Liver (tissue), 3 donors: ENCODE data around the gene KCNJ5.

Experiments
- RAD21 ChIP-seq, 2 donors: IDR thresholded peaks; 2 replicates each; pipeline ENCODE4 v1.6.1; 2016; ENCODE audit warnings: antibody characterized with exemption in 2 of 2, mild to moderate bottlenecking in 2 of 2
- RXRA ChIP-seq, 2 donors: IDR thresholded peaks; 2 replicates each; pipeline ENCODE4 v1.6.1; 2017 to 2018; ENCODE audit warnings: antibody characterized with exemption in 2 of 2, mild to moderate bottlenecking in 1 of 2
- TF ChIP-seq, protein P1 (sequence below): fragments of 150-350 bp; IDR thresholded peaks from 2 replicates; pipeline ENCODE4 v1.5.1; 2017; ENCODE audit warnings: improper control_type of control experiment, low read depth, low read length; ENCODE audit not compliant: missing input control
- donor health status: healthy.
- donor health status: healthy.

GRCh38 chr11:128949791-128950454 lies 58.8 kb downstream of the KCNJ5 start:
- TF ChIP-seq RXRA (IDR thresholded peaks at IDR 0.05) (peak; percentile 22 to 33), RAD21 (IDR thresholded peaks at IDR 0.05) (no peak)
- TF ChIP-seq, protein P1, sequence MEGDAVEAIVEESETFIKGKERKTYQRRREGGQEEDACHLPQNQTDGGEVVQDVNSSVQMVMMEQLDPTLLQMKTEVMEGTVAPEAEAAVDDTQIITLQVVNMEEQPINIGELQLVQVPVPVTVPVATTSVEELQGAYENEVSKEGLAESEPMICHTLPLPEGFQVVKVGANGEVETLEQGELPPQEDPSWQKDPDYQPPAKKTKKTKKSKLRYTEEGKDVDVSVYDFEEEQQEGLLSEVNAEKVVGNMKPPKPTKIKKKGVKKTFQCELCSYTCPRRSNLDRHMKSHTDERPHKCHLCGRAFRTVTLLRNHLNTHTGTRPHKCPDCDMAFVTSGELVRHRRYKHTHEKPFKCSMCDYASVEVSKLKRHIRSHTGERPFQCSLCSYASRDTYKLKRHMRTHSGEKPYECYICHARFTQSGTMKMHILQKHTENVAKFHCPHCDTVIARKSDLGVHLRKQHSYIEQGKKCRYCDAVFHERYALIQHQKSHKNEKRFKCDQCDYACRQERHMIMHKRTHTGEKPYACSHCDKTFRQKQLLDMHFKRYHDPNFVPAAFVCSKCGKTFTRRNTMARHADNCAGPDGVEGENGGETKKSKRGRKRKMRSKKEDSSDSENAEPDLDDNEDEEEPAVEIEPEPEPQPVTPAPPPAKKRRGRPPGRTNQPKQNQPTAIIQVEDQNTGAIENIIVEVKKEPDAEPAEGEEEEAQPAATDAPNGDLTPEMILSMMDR, result no peak
